Measurements from ENCODE around the gene CACHD1.

Gene CACHD1

GRCh38 chr1:64650411-64650810 is 180.5 kb downstream of the CACHD1 start:
- H3K27ac Mint-ChIP-seq = no peak overlapping the region
- H3K4me3 Mint-ChIP-seq = no peak overlapping the region
- H3K9me3 Mint-ChIP-seq = no peaks in the 10 kb centered on the region
- no peaks in the 10 kb centered on the region for H3K4me1 Mint-ChIP-seq
- H3K27me3 Mint-ChIP-seq = no peaks in the 10 kb centered on the region
- ATAC-seq (no peak), DNase-seq (no peak)

GRCh38 chr1:64651841-64652240 is 181.9 kb downstream of the CACHD1 start:
- Mint-ChIP-seq H3K4me3 (no peak overlapping the region), H3K4me1 (no peaks in the 10 kb centered on the region), H3K9me3 (no peaks in the 10 kb centered on the region), H3K27me3 (no peaks in the 10 kb centered on the region), H3K27ac (no peak overlapping the region)
- ATAC-seq = no peak
- no peak for DNase-seq

GRCh38 chr1:64653466-64653865 is 183.5 kb downstream of the CACHD1 start:
- no peaks in the 10 kb centered on the region for H3K4me1 Mint-ChIP-seq
- H3K27ac Mint-ChIP-seq = no peak overlapping the region
- H3K4me3 Mint-ChIP-seq = no peak overlapping the region
- no peaks in the 10 kb centered on the region for H3K9me3 Mint-ChIP-seq
- no peaks in the 10 kb centered on the region for H3K27me3 Mint-ChIP-seq
- DNase-seq (no peak), ATAC-seq (no peak)

- H3K27ac Mint-ChIP-seq = peak overlapping the region in 1 of 2 donors; percentile 62
- H3K4me1 Mint-ChIP-seq = no peaks in the 10 kb centered on the region
- no peaks in the 10 kb centered on the region for H3K27me3 Mint-ChIP-seq
- H3K9me3 Mint-ChIP-seq = no peaks in the 10 kb centered on the region
- DNase-seq = no peak
- no peak for ATAC-seq
- H3K4me3 Mint-ChIP-seq = no peak overlapping the region
Measured at GRCh38 chr1:64654519-64655341, 184.8 kb downstream of the CACHD1 start.

- no peak for ATAC-seq
- Mint-ChIP-seq H3K9me3 (no peaks in the 10 kb centered on the region), H3K27me3 (no peaks in the 10 kb centered on the region), H3K4me3 (no peak overlapping the region), H3K4me1 (no peaks in the 10 kb centered on the region), H3K27ac (peak overlapping the region in 1 of 2 donors; percentile 17)
- no peak for DNase-seq
Measured at GRCh38 chr1:64655861-64656260, 185.9 kb downstream of the CACHD1 start.

- Mint-ChIP-seq H3K27ac (no peak overlapping the region), H3K9me3 (no peaks in the 10 kb centered on the region), H3K27me3 (no peaks in the 10 kb centered on the region), H3K4me3 (no peak overlapping the region), H3K4me1 (no peaks in the 10 kb centered on the region)
- peak; percentile 57 for ATAC-seq
- no peak for DNase-seq
Measured at GRCh38 chr1:64659478-64660138, 189.7 kb downstream of the CACHD1 start.

GRCh38 chr1:64663668-64664067 is 193.7 kb downstream of the CACHD1 start:
- H3K9me3 Mint-ChIP-seq = no peaks in the 10 kb centered on the region
- H3K27me3 Mint-ChIP-seq = no peaks in the 10 kb centered on the region
- ATAC-seq (peak; percentile 70), DNase-seq (peak in 1 of 2 donors; percentile 22)
- H3K27ac Mint-ChIP-seq = no peak overlapping the region
- H3K4me1 Mint-ChIP-seq = no peaks in the 10 kb centered on the region
- H3K4me3 Mint-ChIP-seq = no peak overlapping the region

GRCh38 chr1:64664299-64664698 is 194.4 kb downstream of the CACHD1 start:
- Mint-ChIP-seq H3K4me1 (no peaks in the 10 kb centered on the region), H3K4me3 (no peak overlapping the region), H3K27ac (no peak overlapping the region), H3K9me3 (no peaks in the 10 kb centered on the region), H3K27me3 (no peaks in the 10 kb centered on the region)
- ATAC-seq (no peak), DNase-seq (no peak)

- no peaks in the 10 kb centered on the region for H3K27me3 Mint-ChIP-seq
- no peak overlapping the region for H3K4me3 Mint-ChIP-seq
- DNase-seq = no peak
- no peaks in the 10 kb centered on the region for H3K4me1 Mint-ChIP-seq
- H3K9me3 Mint-ChIP-seq = no peaks in the 10 kb centered on the region
- H3K27ac Mint-ChIP-seq = no peak overlapping the region
- no peak for ATAC-seq
Measured at GRCh38 chr1:64669098-64669675, 199.3 kb downstream of the CACHD1 start.

- H3K27me3 Mint-ChIP-seq = no peaks in the 10 kb centered on the region
- H3K4me1 Mint-ChIP-seq = no peaks in the 10 kb centered on the region
- no peak for DNase-seq
Measured at GRCh38 chr1:64675718-64676345, 205.9 kb downstream of the CACHD1 start.

GRCh38 chr1:64676386-64676785 is 206.5 kb downstream of the CACHD1 start:
- H3K27me3 Mint-ChIP-seq = no peaks in the 10 kb centered on the region
- no peak overlapping the region for H3K27ac Mint-ChIP-seq
- H3K4me1 Mint-ChIP-seq = no peaks in the 10 kb centered on the region
- no peaks in the 10 kb centered on the region for H3K9me3 Mint-ChIP-seq
- ATAC-seq (no peak), DNase-seq (no peak)
- H3K4me3 Mint-ChIP-seq = no peak overlapping the region

More at GRCh38 chr1:64675718-64676345, 205.9 kb downstream of the CACHD1 start:
- no peaks in the 10 kb centered on the region for H3K9me3 Mint-ChIP-seq
- no peak overlapping the region for H3K4me3 Mint-ChIP-seq
- no peak for ATAC-seq
- H3K27ac Mint-ChIP-seq = no peak overlapping the region

- H3K9me3 Mint-ChIP-seq = no peaks in the 10 kb centered on the region
- no peak overlapping the region for H3K27ac Mint-ChIP-seq
- ATAC-seq (no peak), DNase-seq (no peak)
- H3K4me1 Mint-ChIP-seq = no peaks in the 10 kb centered on the region
- H3K4me3 Mint-ChIP-seq = no peak overlapping the region
- H3K27me3 Mint-ChIP-seq = no peaks in the 10 kb centered on the region
Measured at GRCh38 chr1:64677532-64677931, 207.6 kb downstream of the CACHD1 start.

- H3K27ac Mint-ChIP-seq = no peak overlapping the region
- no peak overlapping the region for H3K4me3 Mint-ChIP-seq
- H3K4me1 Mint-ChIP-seq = no peaks in the 10 kb centered on the region
- H3K27me3 Mint-ChIP-seq = no peaks in the 10 kb centered on the region
- no peaks in the 10 kb centered on the region for H3K9me3 Mint-ChIP-seq
- ATAC-seq (no peak), DNase-seq (no peak)
Measured at GRCh38 chr1:64678366-64678765, 208.4 kb downstream of the CACHD1 start.

- H3K4me3 Mint-ChIP-seq = no peak overlapping the region
- no peaks in the 10 kb centered on the region for H3K9me3 Mint-ChIP-seq
- H3K27me3 Mint-ChIP-seq = no peaks in the 10 kb centered on the region
- ATAC-seq = no peak
- H3K4me1 Mint-ChIP-seq = no peaks in the 10 kb centered on the region
- DNase-seq = no peak
- H3K27ac Mint-ChIP-seq = no peak overlapping the region
Measured at GRCh38 chr1:64679177-64679576, 209.2 kb downstream of the CACHD1 start.

GRCh38 chr1:64680599-64680998 is 210.7 kb downstream of the CACHD1 start:
- no peaks in the 10 kb centered on the region for H3K9me3 Mint-ChIP-seq
- ATAC-seq (no peak), DNase-seq (no peak)
- no peaks in the 10 kb centered on the region for H3K27me3 Mint-ChIP-seq
- no peaks in the 10 kb centered on the region for H3K4me1 Mint-ChIP-seq
- H3K4me3 Mint-ChIP-seq = no peak overlapping the region
- H3K27ac Mint-ChIP-seq = no peak overlapping the region

GRCh38 chr1:64681043-64681442 is 211.1 kb downstream of the CACHD1 start:
- ATAC-seq = no peak
- H3K9me3 Mint-ChIP-seq = no peaks in the 10 kb centered on the region
- H3K4me1 Mint-ChIP-seq = no peaks in the 10 kb centered on the region
- no peak for DNase-seq
- H3K27me3 Mint-ChIP-seq = no peaks in the 10 kb centered on the region
- H3K27ac Mint-ChIP-seq = no peak overlapping the region
- H3K4me3 Mint-ChIP-seq = no peak overlapping the region
